Activated B cell treated with CpG ODN at 0.5 μM for 24 hours (primary cell): Measurements from ENCODE around the gene LCT. TPM values are rescaled to one million over a fixed set of nuclear protein-coding genes. Genes with fewer than 3 reads are reported as not detected.

Source experiments
- ATAC-seq: fragments of 200-7000 bp; cut with Tn5 transposase; one replicate; pipeline ENCODE4 v1.10.0; 2021; ENCODE audit warnings: low read depth, mild to moderate bottlenecking, moderate library complexity
- CTCF ChIA-PET: fragments of 350-600 bp; sonication (Branson Sonifier 250); formaldehyde crosslinking; loops from one replicate; lab custom pipeline; 2021; ENCODE audit warnings: antibody characterized with exemption; lab: Charles Lee
- POLR2A ChIA-PET: fragments of 350-600 bp; sonication (Branson Sonifier 250); formaldehyde crosslinking; loops from one replicate; lab custom pipeline; 2021; ENCODE audit warnings: antibody characterized with exemption; lab: Charles Lee
- DNase-seq: peaks from one replicate; pipeline ENCODE4 v3.0.0; 2022
- H3K27ac Mint-ChIP-seq: one replicate; pipeline ENCODE4 v1.8.0; 2020; ENCODE audit warnings: mixed read lengths
- H3K27me3 Mint-ChIP-seq: one replicate; pipeline ENCODE4 v1.8.0; 2021; ENCODE audit warnings: mixed read lengths
- H3K36me3 Mint-ChIP-seq: one replicate; pipeline ENCODE4 v1.8.0; 2021; ENCODE audit warnings: low read depth, mixed read lengths
- H3K4me1 Mint-ChIP-seq: one replicate; pipeline ENCODE4 v1.8.0; 2021; ENCODE audit warnings: mixed read lengths
- H3K4me3 Mint-ChIP-seq: one replicate; pipeline ENCODE4 v1.8.0; 2020; ENCODE audit warnings: mild to moderate bottlenecking, mixed read lengths
- H3K9me3 Mint-ChIP-seq: one replicate; pipeline ENCODE4 v1.8.0; 2020; ENCODE audit warnings: mixed read lengths
- intact Hi-C: fragments of 100-400 bp; cut with micrococcal nuclease; formaldehyde crosslinking; loops from one replicate; pipeline ENCODE4 v1.15.1; 2024
- total RNA-seq: library from RNA; stranded (reverse); gene quantifications from 2 replicates; pipeline ENCODE4 v1.2.3, GENCODE V29; 2022
- TF ChIP-seq, protein P1 (sequence below): fragments of 200-600 bp; IDR thresholded peaks from one replicate; pipeline ENCODE4 v1.8.0; 2022; ENCODE audit warnings: antibody characterized with exemption, mild to moderate bottlenecking

LCT gene
- total RNA-seq, 1 donor from 2014 or later = not detected

GRCh38 chr2:135853401-135853800 lies 16.4 kb upstream of the LCT start:
- DNase-seq (no peak), ATAC-seq (no peak)
- H3K27me3 Mint-ChIP-seq = no peaks in the 10 kb centered on the region
- no peaks in the 10 kb centered on the region for H3K4me1 Mint-ChIP-seq
- POLR2A ChIA-PET = no interaction called here
- TF ChIP-seq, protein P1, sequence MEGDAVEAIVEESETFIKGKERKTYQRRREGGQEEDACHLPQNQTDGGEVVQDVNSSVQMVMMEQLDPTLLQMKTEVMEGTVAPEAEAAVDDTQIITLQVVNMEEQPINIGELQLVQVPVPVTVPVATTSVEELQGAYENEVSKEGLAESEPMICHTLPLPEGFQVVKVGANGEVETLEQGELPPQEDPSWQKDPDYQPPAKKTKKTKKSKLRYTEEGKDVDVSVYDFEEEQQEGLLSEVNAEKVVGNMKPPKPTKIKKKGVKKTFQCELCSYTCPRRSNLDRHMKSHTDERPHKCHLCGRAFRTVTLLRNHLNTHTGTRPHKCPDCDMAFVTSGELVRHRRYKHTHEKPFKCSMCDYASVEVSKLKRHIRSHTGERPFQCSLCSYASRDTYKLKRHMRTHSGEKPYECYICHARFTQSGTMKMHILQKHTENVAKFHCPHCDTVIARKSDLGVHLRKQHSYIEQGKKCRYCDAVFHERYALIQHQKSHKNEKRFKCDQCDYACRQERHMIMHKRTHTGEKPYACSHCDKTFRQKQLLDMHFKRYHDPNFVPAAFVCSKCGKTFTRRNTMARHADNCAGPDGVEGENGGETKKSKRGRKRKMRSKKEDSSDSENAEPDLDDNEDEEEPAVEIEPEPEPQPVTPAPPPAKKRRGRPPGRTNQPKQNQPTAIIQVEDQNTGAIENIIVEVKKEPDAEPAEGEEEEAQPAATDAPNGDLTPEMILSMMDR = no peak
- intact Hi-C loops = no loop called here
- H3K9me3 Mint-ChIP-seq = no peaks in the 10 kb centered on the region
- peaks cover 68% of the 10 kb centered on the region for H3K36me3 Mint-ChIP-seq
- no peak overlapping the region for H3K4me3 Mint-ChIP-seq
- H3K27ac Mint-ChIP-seq = no peak overlapping the region
- CTCF ChIA-PET = no interaction called here

DNA sequence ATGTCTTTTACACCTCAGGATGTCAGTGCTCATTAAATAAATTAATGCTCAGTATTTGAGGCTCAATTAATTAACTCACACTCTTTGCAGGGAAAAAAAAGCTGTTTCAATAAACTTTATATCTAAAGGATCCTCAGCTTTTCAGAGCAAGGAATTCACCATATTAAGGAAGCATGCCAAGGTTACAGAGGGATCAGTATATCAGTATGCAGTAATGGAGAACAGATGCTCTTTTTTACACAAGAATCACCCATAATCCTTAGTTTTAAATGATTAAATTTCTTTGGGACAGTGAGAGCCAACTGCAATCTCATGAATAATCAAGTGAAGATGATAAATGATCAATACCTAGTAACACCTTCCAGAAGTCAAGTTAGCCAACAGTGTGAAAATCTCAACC lies 14.9 kb upstream of the LCT start:
- H3K4me3 Mint-ChIP-seq = no peak overlapping the region
- ChIA-PET POLR2A (no interaction called here), CTCF (no interaction called here)
- intact Hi-C loops = no loop called here
- no peaks in the 10 kb centered on the region for H3K27me3 Mint-ChIP-seq
- TF ChIP-seq, protein P1 = no peak
- H3K36me3 Mint-ChIP-seq = peaks cover 66% of the 10 kb centered on the region
- no peaks in the 10 kb centered on the region for H3K9me3 Mint-ChIP-seq
- no peaks in the 10 kb centered on the region for H3K4me1 Mint-ChIP-seq
- ATAC-seq = no peak
- no peak overlapping the region for H3K27ac Mint-ChIP-seq
- DNase-seq = no peak

DNA sequence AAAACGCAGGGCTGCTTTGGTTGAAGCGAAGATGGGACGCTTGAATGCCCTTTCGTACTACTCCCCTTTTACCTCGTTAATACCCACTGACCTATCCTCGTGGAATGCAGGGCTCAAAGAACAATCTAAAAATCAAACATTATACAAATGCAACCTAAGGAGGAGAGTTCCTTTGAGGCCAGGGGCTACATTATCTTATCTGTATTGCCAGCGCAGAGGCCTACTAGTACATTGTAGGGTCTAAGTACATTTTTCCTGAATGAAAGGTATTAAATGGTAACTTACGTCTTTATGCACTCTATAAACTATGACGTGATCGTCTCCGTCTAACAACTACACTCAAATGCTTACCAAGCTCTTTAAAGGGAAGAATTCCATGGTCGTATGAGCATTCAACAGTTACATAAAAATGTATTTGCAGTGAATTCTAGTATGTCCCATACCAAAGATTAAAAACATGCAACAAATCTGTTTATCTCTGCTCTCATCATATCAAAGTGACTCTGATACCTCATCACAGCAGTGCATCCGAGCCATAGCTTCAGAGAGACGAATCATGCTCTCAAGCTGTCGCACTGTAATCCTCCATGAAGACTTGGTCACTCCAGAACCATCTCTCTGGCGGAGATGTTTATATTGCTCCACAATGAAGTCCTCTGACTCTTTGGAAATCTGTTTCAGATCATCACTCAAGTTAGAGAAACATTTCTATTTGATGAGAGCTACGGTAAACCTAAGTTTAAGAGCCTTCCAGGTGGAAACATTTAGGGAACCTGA lies 14.1 kb upstream of the LCT start:
- no peak overlapping the region for H3K4me3 Mint-ChIP-seq
- no peaks in the 10 kb centered on the region for H3K9me3 Mint-ChIP-seq
- intact Hi-C loops = no loop called here
- ATAC-seq = no peak
- H3K36me3 Mint-ChIP-seq = peaks cover 63% of the 10 kb centered on the region
- H3K27me3 Mint-ChIP-seq = no peaks in the 10 kb centered on the region
- no peak for DNase-seq
- ChIA-PET CTCF (no interaction called here), POLR2A (no interaction called here)
- no peaks in the 10 kb centered on the region for H3K4me1 Mint-ChIP-seq
- TF ChIP-seq, protein P1 = no peak
- no peak overlapping the region for H3K27ac Mint-ChIP-seq

DNA sequence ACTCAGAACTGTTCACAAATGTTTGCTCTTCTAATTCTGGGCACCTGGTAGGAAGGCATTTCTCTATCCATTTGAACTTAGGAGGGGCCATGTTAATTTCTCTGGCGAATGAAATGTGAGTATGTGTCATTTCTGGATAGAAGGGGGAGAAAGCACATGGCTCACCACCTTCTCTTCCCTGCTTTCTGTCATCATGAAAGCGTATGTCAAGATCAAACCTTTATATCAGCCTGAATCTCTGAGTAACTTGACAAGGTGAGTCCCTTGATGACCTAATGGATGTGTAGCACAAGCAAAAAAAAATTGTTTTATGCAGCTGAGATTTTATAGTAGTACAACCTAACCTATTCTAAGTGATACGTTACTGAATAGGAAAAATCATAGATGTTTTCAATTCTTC lies 12.1 kb upstream of the LCT start:
- intact Hi-C loops = no loop called here
- H3K4me1 Mint-ChIP-seq = no peaks in the 10 kb centered on the region
- ATAC-seq = no peak
- no peak for DNase-seq
- TF ChIP-seq, protein P1 = no peak
- ChIA-PET CTCF (interaction anchor here (1.1 kb wide), 1 partner anchor 536 kb away, joined by 3 read pairs; no protein-coding TSS in a partner anchor), POLR2A (no interaction called here)
- no peaks in the 10 kb centered on the region for H3K27me3 Mint-ChIP-seq
- no peaks in the 10 kb centered on the region for H3K9me3 Mint-ChIP-seq
- H3K27ac Mint-ChIP-seq = no peak overlapping the region
- peaks cover 73% of the 10 kb centered on the region for H3K36me3 Mint-ChIP-seq
- H3K4me3 Mint-ChIP-seq = no peak overlapping the region

GRCh38 chr2:135845997-135846396 lies 9.0 kb upstream of the LCT start:
- H3K4me3 Mint-ChIP-seq = no peak overlapping the region
- POLR2A ChIA-PET = no interaction called here
- H3K4me1 Mint-ChIP-seq = no peaks in the 10 kb centered on the region
- TF ChIP-seq, protein P1 = no peak
- intact Hi-C loops = no loop called here
- CTCF ChIA-PET = no interaction called here
- peaks cover 70% of the 10 kb centered on the region for H3K36me3 Mint-ChIP-seq
- no peaks in the 10 kb centered on the region for H3K27me3 Mint-ChIP-seq
- no peak overlapping the region for H3K27ac Mint-ChIP-seq
- ATAC-seq (no peak), DNase-seq (no peak)
- H3K9me3 Mint-ChIP-seq = no peaks in the 10 kb centered on the region
